NCI-H446 treated with DMSO at 0.1 percent for 48 hours (cell line): Measurements from ENCODE around the gene PEX5L.
A peak's percentile ranks its signal among the peaks of the same experiment; 100 is the strongest.

Experiments
- DNase-seq: peaks from one replicate; lab custom pipeline; 2025; lab: John Stamatoyannopoulos, UW

PEX5L gene

DNA sequence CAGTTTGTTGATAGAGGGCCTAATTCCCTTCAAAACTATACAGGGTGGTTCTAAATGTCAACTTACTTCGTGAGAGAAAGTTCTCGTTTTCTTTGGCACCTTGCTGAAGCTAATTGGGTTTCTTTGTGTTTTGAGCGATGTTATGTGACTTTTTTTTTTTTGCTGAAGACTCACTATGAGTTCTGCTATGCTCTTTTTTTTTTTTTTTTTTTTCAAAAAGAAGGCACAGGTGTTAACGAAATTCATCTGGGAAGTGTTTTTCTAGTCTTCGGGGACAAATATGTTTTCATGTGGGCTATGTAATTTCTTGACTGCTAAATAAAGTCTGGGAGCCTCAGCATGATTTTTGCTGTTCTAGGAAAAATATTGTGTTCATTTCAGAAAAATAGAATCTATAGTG lies 81.5 kb downstream of the PEX5L start:
- no peak for DNase-seq

DNA sequence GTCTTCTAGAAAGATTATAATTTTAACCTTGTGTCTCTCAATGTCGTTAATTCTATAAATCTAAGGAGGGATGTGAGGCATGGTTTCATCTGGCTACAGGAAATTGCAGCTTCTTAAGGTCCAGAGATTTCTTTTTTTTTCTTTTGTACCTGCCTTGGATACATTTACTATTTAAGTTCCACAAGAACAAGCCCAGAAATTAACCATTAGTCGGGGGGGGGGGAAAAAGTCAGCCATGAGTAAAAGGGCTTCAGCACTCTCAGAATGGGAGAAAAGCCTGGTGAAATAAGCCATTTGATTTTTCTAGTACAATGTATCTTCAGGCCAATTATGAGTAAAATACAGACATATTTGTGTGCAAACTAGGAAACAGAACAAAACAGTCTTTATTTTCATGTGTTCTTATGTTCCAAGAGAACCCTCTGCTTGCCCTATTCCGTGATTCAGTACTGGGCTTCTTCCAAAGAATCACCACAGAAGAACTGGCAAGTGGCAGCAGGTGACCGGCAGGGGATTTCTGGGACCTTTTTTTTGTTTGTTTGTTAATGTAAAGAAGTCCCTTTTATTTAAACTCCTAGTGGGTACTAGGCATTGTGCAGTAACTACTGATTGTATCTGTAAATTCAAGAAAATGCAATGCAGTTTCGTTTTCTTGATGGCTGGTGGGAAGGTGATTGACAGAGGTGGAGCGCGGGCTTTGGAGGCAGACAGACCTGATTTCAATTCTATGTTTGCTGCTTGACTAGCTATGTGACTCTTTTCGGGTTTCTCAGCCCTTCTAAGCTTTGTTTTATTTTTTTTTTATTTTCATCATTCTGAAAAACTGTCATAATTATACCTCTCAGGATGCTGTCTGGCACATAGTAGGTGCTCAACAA lies 82.5 kb downstream of the PEX5L start:
- no peak for DNase-seq

DNA sequence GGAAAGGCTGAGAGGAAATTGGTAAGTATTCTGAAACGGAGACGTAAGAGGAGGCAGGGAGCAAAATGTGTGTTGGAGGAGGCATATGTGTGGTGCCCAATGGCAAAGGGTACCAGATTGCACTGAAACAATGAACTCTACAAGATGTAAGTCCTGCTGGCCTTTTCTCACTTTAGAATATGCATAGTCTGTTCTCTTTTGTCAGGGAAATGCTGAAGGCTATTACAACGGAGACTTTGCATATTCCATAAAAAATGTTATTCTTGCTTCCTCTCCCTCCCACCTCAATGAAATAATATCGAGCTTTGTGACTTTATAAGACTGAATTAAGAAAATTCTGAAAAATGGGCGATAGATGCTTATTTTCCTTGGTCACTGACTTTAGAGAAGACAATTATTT lies 85.9 kb downstream of the PEX5L start:
- DNase-seq, result no peak

DNA sequence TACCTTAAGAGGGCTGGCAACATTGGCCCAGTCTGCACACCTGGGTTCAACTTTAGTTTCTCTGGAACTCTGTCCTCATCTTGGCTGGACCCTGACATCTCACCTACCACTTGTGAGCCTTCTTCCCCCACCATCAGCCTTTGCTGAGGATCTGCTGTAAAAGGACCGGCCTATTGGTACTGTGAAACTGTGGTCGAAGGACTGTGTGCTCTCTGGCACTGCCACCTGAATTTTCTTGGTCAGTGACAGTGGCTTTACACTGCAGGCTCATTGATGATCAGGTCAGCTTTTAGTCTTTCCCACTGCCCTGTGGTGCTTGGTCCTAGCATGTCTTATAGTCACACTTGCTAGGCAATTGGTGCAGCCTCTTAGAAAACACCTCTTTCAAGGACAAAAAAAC lies 86.9 kb downstream of the PEX5L start:
- no peak for DNase-seq

DNA sequence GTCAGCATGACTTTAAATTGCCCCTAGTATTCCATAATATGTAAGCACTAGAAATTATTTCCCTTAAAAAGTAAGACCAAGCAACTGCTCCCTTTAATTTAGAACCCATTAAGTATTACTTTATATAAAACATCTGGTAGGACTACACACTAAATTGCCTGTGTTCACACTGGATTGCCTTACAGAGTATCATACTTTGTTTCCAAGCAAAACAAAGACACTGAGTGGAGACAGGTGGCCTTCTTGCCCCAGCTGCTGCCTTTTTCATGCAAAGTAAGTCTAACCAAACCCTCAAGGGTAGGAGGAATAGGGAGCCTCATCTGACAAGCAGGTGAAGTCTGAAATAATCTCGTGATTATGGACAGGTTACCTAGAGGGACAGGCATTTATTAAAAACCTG lies 87.3 kb downstream of the PEX5L start:
- no peak for DNase-seq

DNA sequence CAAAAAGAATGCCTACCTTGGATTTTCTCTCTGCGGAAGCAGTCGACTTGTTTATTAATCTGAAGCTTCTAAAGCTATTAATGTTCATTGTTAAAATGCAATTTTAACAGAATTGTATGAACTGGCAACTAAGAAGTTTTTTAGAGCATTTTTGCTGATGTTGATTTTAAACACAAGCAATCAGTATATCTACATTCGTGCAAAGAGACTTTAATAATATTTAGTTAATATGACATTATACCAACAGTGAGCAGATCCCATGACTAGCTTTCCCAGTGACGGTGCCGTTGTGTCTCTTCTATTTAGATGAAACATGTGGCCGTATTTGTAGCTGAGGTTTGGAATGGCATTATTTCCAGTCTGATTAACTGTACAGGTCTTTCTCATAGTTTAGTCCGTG lies 88.0 kb downstream of the PEX5L start:
- no peak for DNase-seq

DNA sequence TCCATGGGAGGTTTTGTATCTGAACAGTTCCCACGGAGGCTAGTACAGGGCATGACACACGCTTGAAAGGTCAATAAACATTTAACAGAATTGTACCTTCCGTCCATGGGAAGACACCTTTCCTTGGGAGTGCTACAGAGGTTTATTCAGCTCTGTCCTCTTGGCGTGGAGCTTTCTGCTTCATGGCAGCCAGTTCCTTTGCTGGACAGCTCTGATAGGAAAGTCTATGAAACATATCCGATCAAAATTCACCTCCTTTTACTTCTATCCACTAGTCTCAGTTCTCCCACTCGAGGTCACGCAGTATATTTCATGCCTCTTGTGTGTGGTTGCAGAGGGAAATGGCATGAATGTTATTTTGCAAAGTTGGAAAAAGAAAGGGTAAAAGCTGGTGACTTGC lies 91.2 kb downstream of the PEX5L start:
- DNase-seq, result no peak

DNA sequence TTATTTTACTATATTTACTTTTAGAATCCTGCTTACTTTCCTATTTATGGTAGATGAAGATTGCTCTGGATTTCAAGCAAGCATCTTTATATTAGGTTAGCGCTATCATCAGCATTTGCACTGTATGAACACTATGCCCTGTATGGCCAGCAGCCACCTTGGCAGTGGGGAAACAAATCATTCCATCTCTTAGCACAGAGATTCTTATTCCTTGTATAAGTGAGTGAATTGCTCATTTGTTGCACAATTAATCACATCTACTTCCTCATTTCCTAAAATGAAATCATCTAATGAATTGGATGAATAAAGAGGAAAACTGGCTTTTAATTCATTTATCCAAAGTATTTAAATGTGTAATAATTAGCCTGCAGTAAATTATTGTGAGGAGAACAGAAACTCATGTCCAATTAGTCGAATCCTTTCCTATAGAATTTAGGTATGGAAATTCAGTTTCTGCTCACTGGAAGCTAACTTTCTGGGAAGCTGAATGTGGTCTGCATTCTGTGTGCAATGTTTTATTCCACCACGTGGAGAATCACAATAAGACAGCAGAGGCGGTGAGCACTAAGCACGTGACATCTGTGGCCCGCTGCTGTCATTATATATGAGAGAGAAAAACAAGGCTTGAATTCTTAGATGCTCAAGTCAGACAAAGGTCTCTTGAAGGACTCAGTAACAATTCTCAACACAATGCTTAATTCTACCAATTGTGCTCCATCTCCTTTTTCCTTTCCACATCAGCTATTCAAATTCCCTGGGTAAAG lies 93.4 kb downstream of the PEX5L start:
- DNase-seq, result no peak

DNA sequence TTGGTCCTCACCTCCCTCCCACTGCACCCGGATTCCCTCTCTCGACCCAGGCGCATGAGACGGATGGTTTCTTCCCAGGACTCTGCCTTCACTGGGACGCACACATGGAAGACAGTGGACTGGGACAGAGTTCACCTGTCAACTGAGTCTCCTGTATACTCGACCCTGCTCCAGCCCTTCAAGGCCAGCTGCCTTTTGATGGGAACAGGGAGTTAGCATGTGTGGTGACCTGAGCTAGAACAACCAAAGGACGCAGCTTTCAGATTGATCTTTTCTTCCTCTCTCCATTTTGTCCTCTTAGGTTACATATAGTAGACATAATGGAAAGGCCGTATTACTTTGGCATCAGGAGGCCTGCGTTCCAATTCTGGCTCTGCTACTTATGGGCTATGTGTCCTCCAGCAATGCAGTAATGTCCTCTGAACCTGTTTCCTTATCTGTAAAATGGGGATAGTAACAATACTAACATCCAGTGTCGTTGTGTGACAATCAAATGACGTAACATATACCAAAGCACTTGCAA lies 94.1 kb downstream of the PEX5L start:
- no peak for DNase-seq

DNA sequence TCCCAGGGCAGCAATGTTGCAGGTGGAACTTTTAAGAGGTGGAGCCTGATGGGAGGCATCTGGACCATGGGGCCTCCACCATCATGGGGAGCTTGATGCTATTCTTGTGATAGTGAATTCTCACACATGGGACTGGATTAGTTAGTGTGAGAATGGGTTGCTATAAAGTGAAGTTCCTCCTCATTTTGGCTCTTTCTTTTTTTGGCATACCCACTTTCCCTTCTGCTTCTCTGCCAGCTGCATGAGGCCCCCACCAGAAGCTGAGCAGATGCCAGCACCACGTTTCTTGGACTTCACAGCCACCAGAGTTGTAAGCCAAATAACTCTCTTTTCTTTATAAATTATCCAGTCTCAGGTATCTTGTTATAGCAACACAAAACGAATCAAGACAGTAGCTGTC lies 101.0 kb downstream of the PEX5L start:
- DNase-seq, result no peak

DNA sequence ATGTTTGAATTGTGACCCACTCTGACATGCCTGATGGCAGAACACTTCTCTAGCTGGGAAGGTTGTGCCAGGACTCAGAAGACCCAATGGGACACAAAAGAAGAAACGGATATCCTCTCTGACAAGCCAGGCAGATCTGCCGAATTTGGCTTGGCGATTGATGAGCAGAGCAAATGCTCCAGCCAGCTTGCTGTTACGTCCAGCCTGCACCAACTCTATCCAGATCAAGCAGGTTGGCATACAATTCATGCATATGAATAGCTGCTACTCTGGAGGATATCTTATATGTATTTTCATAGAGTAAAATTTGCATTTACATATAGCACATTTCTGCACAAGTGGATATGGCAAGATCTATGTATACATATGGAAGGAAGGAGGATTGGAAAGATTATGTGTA lies 102.8 kb downstream of the PEX5L start:
- no peak for DNase-seq

DNA sequence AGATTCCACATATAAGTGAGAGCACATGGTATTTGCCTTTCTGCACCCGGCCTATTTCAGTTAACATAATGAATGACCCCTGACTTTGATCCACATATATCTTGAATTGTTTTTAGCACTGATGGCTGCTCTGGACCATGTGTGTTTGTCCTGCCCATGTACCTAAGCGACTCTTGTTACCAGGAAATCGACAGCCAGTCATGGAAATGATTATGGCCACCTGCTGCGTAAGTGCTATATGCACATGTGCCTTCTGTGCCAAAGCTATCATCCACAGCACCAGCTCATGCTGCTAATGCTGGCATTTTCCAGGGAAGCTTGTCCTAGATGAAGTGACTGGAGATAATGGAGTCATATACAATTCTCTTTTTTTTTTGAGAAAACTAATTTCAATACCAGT lies 103.7 kb downstream of the PEX5L start:
- no peak for DNase-seq

DNA sequence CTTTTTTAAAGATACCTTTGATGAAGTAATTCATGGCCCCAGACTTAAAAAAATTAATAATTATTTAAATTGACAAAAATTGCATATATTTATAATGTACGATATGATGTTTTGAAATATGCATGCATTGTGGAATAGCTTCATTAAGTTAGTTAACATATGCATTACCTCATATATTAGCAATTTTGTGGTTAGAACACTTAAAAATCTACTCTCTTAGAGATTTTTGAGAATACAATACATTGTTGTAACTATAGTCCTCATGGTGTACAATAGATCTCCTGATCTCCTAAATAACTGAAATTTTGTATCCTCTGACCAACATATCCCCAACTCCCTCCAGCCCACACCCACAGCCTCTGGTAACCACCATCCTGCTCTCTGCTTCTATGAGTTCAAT lies 104.1 kb downstream of the PEX5L start:
- DNase-seq, result no peak

DNA sequence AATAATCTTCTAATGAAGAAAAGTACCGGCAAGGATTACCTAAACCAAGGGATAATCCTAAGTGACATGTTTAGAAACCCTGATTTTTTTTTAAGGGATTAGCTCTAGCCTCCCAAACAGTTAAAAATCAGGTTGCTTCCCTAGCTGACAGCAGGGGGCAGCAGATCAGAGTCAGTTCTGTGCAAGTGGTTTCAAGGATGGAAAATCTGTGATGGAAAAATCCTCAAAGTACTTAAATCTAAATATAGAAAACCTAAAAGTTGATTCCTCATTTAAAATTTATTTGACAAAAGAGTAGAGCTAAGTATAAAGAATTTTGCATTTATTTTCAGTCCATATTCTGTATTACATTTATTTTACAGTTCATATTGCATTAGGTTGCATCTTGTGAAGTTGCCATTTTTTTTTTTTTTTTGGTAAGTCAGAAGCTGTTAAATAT lies 107.6 kb downstream of the PEX5L start:
- peak; percentile 30 for DNase-seq

DNA sequence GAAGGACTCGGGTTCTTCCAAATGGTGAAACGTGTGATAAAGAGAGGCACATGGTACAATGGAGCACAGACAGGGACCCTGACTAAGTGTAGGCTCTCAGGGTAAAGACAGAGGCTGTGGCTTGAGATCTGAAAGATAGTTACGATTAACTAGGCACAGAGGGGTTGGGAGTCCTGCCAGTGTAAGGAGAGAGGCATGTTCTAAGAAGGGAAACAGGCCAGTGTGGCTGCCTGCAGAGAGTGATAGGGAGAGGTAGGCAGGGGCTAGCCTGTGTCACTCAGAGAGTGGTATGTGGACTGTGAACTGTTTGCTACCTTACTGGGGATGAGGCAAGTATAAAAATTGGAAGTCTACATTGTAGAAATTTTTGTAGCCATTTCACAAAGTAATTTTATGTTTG lies 109.5 kb downstream of the PEX5L start:
- no peak for DNase-seq

DNA sequence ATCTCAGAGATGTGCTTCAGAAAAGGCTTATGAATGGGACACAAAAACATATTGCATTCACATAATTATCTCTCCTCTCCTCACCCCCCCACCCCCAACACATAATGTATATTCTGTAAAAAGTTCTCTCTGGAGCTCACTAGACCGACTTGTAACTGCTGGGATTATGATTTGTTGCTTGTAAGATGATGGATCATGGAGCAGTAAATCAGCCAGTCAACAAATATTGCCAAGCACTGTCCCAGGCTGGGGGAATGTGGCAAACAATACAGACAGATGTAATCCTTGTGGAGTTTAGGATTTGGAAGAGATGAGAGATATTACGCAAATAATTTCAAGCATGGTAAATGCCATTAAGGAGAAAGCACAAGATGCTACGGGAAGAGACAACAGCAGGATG lies 114.8 kb downstream of the PEX5L start:
- no peak for DNase-seq

DNA sequence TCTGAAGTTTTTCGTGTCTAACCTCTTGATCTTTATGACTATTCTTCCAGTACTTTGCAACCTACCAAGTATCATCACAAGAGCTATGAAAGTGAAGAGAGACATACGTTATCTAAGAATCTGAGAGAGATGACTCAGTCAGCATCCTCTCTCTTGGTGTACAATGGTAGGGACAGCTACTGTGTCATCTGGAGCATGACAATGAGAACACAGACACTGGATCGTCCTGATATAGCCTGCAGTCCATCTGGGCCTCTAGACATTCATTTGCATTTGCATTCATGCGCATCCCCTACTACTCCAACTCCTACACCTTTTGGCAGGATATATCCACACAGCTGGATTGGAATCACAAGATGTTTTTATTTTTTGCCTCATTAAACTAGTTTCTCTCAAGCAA lies 115.2 kb downstream of the PEX5L start:
- DNase-seq, result no peak

DNA sequence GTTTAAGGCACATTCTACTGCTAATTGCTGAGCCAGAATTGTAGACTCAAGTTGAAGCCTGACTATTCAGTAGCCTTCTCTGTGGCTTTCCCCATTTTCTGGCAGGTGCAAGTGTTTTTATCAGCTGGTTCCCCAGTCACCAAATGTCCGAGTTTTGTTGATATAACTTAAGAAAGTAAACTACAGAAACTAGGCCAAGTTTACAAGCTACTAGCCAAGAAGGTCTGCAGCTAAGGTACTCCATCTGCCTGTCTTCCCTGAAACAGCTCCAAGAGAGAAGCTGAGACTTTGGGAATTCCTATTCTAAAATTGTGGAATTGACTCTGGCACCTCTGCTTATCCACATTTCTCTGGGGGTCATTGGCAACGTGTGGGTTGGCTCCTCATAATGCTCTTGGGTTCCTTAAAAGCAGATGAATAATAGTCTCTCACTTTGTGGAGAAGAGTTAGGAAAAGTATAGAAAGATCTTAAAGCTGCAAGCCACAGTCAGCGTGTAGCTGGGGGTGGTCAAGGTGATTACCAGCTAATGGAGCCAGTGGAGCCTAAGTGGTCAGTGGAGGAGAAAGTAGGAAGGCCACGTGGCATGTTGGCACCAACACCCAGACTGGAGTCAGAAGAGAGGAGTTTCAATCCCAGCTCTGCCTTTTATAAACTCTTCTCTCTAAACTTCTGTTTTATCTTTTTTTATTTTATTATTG lies 128.8 kb downstream of the PEX5L start:
- no peak for DNase-seq

DNA sequence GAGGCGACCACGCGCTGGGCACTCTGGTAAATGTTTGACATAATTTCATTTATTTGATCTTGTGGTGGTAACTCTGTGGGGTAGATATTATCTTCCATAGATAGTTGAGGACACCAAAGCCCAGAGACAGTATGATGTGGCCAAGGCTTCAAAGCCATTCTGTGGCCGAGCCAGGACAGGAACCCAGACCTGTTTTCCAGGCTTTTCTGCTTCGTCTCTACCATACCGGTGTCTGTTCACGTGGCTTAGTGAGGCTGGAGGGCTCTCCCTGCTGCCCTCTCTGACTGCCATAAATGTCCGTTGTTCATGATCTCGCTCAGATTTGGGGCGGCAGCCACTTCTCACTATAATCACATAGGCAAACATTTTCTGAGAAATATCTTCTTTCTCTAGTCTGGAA lies 134.7 kb downstream of the PEX5L start:
- DNase-seq, result no peak

DNA sequence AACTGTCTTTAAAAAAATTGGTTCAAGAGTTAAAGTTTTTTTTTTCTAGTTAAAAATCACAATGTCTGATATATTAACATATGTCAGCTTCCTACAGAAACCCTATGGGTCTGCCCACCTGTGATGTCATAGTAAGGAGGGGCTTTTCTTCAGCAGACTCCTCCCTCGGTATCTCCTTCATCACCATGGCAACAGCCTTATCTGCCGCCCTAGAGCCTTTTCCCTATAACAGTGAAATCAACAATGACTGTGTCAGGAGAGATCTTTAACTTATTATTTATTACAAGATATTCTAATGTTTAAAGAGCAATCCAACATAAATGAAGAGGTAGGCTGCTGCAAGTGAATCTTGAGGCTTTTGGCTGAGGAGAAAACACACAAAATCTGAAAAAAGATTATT lies 138.7 kb downstream of the PEX5L start:
- no peak for DNase-seq

DNA sequence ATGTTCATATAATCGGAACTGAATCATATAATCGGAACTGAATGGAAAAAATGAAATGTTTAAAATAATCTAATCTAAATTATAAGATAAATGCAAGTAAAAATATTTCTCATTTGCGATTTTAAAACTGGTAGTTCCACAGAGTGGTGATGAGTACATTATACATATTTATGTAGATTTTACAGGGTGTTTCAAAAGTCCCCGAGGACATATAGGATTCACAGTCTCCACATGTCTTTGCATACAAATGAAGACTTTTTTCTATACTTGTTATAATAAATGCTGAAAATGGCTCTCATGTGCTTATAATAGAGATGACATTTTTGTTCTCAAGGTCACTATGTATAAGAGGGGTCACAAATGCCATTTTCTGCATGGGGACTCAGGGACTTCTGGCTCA lies 139.5 kb downstream of the PEX5L start:
- no peak for DNase-seq

DNA sequence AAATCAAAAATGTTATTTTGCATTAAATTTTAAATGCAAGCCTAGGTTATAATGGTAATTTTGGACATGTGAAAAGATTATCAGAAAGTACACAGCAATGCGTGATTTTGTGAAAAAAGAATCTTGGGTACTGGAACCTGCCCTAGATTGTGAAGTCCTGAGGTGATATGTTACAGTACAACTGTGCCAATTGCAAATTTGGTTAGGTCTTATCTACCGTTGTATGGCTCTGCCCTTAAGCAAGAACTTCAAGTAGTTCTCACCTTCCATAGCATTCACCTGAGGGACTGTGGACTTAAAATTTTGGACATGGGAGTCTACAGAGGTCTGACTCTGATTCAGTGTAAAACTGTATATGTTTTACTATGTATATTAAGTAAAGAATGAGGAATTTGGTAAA lies 140.2 kb downstream of the PEX5L start:
- no peak for DNase-seq

DNA sequence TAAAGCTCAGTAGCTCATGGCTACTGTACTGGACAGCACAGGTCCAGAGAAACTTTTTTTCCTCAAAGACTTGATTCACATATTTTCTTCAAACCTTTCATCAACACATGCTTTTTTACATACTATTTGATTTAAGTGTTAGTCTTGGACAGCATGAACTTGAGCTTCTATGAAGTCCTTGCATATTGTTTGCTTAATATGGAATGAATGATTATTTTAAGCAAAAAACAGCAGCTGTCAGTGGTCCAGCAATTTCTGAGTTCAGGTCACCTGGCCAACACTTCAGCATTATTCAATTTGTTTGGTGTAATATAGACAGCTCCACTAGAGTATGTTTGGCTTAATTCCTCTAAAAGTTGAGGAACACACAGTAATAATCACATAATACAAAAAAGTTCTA lies 141.4 kb downstream of the PEX5L start:
- DNase-seq, result no peak
